ENCODE measurements around the gene NCAPD2.

DNA sequence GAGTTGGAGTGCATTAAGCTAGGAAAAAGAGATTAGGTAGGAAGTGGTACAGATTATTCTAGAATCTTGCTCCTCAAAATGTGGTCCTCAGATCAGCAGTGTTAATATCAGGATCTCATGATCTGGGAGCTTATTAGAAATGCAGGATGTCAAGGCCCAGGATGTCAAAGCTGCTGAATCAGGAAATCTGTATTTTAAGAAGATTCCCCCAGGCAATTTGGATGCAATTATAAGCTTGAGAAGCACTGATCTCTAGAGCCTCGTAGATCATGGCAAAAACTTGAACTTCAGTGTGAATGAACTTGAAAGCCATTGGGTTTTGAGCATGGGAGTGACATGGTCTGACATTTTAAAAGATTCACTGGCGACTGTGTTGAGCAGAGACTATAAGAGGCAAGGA is 6.6 kb downstream of the NCAPD2 start:
- no peak for TF ChIP-seq RFX5 (IDR thresholded peaks at IDR 0.05; ENCODE audit: low read depth, low read length)
- TF ChIP-seq, protein P1, sequence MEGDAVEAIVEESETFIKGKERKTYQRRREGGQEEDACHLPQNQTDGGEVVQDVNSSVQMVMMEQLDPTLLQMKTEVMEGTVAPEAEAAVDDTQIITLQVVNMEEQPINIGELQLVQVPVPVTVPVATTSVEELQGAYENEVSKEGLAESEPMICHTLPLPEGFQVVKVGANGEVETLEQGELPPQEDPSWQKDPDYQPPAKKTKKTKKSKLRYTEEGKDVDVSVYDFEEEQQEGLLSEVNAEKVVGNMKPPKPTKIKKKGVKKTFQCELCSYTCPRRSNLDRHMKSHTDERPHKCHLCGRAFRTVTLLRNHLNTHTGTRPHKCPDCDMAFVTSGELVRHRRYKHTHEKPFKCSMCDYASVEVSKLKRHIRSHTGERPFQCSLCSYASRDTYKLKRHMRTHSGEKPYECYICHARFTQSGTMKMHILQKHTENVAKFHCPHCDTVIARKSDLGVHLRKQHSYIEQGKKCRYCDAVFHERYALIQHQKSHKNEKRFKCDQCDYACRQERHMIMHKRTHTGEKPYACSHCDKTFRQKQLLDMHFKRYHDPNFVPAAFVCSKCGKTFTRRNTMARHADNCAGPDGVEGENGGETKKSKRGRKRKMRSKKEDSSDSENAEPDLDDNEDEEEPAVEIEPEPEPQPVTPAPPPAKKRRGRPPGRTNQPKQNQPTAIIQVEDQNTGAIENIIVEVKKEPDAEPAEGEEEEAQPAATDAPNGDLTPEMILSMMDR (conservative IDR thresholded peaks at IDR 0.05; ENCODE audit: low read depth, low read length): no peak
- no peak for TF ChIP-seq BHLHE40 (IDR thresholded peaks at IDR 0.05; ENCODE audit: low read depth, low read length)
- TF ChIP-seq POLR2A (IDR thresholded peaks at IDR 0.05; ENCODE audit: low read depth, low read length): no peak
- no peak for TF ChIP-seq SMC3 (IDR thresholded peaks at IDR 0.05; ENCODE audit: low read depth, low read length)
- no peak for TF ChIP-seq CHD1 (IDR thresholded peaks at IDR 0.05; ENCODE audit: low read depth, low read length)
- no peak for TF ChIP-seq FOS (IDR thresholded peaks at IDR 0.05; ENCODE audit: low read depth, low read length)
- no peak for TF ChIP-seq RCOR1 (IDR thresholded peaks at IDR 0.05; ENCODE audit: insufficient replicate concordance, low read length)
- no peak for TF ChIP-seq CEBPB (IDR thresholded peaks at IDR 0.05; ENCODE audit: low read depth, low read length)
- no peak for TF ChIP-seq RAD21 (IDR thresholded peaks at IDR 0.05; ENCODE audit: low read length)
- no peak for TF ChIP-seq MXI1 (IDR thresholded peaks at IDR 0.05; ENCODE audit: borderline replicate concordance, low read depth, low read length)
- no peak for TF ChIP-seq NFE2L2 (IDR thresholded peaks at IDR 0.05; ENCODE audit: low read depth, low read length)
